GM18873 (cell line): ENCODE results near the gene CFD.
A peak's percentile ranks its signal among the peaks of the same experiment; 100 is the strongest.
"Not testable (repeated sequence)": the region's sequence is repeated elsewhere in the genome, so short reads cannot be mapped to it uniquely, and the experiment has no call there.

Experiments used
- ATAC-seq: cut with Tn5 transposase; IDR thresholded peaks from one replicate; pipeline ENCODE4 v1.9.1; 2021; ENCODE audit warnings: mild to moderate bottlenecking, moderate library complexity, moderate number of reproducible peaks; ENCODE audit not compliant: unreplicated experiment, low FRiP score

Gene CFD

DNA sequence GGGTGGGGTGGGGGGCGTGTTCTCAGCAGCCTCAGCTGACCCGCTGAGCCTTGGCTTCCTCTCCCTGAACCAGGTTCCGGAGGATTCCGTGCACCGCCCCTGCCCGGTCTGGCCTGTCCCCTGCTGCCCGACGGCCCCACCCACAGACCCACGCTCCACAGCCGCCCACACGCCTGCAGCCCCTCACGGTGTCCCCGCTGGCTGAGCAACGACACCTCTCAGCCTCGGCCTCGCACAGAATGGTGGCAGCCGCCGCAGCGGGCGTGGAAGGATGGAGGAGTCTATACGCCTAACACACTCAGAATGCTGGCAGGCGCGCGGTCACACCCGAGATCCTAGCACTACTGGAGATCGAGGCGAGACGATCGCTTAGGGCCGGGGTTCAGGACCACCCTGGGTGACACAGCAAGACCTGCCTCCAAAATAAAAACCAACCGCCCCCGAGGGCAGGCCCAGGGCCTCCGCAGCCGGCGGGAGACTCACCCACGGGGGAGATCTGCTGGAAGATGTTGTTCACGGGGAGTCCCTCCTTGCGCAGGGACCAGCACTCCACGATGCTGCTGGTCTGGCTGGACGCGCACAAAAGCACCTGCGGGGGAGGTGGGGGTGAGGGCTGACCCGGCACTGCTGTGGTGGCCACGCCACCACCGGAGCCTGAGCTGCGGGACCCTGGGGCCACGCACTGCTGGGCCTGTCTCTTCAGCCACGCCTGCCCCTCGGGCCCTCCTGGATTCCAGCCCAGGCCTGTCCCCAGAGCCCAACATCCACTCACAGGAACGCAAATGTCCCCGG, 25.2 kb downstream of the CFD start:
- ATAC-seq: no peak

DNA sequence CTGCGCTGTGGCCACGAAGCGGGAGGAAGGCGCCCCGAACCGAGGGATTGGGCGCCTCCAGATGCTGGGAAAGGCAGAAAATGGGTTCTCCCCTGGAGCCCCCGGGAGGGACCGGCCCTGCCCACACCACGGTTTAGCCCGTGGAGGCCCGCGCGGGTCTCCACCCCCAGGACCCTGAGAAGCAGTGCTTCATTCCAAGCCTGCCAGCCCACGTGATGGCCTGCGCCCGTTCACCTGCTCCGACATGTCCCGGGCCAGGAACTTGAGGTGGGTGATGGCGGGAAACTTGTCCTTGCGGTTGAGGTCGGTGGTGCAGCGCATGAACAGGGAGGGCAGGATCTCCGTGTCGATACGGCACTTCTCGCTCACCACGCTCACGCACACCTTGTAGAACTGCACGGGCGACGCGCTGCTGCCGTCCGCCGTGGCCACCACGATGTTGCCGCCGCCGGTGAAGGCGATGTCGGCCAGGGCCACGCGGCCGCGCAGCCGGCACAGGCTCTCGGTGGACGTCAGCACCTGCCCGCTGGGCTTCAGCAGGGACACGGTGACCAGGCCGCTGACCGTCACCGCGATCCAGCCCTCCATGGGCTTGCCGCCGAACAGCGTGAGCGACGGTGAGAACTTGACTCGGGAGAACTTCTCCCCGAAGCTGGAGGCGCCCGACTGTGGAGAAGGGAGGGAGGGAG, 26.2 kb downstream of the CFD start:
- no peak for ATAC-seq

DNA sequence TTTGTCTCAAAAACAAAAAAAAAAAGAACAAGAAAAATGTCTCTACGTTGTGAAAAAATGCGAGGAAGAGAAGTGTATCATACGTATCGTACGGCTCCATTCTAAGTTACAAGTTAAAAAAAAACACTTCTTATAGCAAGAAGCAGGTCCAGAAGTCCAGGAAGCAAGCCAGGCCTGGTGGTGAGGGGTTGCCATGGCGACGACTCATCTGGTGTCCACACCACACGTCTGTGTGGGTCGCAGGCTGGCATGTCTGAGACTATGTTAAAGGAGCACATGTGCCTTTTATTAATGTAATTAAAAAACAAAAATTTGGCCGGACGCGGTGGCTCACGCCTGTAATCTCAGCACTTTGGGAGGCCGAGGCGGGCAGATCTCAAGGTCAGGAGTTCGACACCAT, 27.6 kb downstream of the CFD start:
- no peak for ATAC-seq

DNA sequence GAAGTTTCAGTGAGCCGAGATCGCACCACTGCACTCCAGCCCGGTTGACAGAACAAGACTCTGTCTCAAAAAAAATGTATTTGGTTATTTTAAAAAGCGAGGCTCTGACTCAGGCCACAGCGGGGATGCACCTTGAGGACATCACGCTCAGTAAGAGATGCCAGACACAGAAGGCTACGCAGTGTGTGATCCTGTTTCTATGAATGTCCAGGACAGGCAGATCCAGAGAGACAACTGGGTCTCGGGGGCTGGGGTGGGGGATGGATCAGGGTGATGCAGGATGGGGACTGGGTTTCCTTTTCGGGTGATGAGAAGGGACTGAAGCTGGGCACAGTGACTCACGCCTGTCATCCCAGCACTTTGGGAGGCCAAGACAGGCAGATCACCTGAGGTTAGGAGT, 28.1 kb downstream of the CFD start:
- no peak for ATAC-seq

DNA sequence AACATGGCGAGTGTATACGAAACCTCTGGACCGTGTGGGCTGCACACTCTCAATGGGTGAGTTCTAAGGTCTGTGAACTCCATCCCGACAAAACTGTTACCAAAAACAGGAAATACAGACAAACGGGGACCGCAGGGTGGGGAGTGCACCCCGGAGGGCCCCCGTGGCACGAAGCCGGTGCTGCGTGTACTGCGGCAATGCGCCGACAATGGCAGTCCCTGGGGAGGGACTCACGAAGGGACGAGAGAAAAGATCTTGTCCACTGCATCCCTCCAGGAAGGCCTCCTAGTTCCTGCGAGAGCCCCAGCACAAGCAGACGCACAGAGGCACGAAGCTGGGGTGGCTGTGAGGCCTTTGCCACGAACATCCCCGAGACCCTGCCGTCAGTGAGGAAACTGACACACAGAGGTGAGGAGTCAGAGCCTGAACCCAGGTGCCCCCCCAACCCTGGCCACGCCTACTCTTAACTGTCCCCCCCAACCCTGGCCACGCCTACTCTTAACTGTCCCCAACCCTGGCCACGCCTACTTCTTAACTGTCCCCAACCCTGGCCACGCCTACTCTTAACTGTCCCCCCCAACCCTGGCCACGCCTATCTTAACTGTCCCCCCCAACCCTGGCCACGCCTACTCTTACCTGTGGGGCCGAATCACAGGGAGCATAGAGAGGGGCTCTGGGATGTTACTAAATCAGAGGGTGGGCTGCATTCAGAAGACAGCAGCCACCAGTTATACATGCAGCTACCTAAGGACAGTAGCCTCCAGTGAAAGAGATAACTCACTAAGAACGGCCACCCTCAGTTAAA, 29.3 kb downstream of the CFD start:
- ATAC-seq: no peak

DNA sequence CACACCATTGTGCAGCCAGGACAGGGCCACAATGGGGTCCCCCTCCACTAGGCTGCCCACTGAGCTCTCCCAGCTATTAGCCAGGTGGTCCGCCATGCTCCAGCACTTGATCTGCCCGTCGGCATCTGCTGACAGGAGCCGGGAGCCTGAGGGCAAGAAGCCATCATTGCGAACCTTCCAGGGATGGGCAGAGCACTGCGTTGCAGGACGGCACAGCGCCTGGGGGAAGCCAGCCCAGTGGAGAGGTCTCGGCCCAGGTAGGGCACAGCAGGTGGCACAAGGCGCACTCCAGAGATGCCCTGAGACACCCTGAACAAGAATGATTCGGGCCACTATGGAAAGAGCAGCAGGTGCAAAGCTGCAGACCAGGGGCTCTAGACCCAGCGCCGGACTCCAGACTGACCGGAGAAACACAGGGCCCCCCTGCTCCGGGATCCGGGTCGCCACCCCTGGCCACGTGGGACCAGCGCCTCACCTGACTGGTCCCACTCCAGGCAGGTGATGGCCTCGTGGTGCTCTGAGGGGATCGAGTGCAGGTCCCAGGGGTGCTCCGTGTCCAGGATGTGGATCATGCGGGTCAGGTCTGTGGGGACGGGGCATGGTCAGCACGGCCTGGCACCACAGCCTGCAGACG, 30.3 kb downstream of the CFD start:
- ATAC-seq: no peak

DNA sequence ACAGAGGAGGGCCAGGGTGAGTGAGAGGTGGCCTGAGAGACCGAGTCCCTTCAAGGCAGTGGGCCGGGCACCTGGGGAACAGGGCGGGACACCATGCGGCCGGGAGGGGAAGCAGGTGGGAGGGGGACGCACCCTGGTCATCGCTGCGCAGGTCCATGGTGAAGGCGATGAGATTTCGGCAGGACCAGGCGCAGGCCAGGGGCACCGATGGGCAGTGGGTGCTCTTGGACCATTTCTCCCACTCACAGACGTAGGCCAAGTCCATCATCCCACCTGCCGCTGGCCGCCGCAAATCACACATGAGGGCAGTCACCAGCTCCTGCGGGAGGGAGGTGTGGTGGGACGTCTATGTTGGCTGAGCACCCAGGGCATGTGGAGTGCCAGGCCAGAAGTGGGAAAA, 31.4 kb downstream of the CFD start:
- no peak for ATAC-seq

DNA sequence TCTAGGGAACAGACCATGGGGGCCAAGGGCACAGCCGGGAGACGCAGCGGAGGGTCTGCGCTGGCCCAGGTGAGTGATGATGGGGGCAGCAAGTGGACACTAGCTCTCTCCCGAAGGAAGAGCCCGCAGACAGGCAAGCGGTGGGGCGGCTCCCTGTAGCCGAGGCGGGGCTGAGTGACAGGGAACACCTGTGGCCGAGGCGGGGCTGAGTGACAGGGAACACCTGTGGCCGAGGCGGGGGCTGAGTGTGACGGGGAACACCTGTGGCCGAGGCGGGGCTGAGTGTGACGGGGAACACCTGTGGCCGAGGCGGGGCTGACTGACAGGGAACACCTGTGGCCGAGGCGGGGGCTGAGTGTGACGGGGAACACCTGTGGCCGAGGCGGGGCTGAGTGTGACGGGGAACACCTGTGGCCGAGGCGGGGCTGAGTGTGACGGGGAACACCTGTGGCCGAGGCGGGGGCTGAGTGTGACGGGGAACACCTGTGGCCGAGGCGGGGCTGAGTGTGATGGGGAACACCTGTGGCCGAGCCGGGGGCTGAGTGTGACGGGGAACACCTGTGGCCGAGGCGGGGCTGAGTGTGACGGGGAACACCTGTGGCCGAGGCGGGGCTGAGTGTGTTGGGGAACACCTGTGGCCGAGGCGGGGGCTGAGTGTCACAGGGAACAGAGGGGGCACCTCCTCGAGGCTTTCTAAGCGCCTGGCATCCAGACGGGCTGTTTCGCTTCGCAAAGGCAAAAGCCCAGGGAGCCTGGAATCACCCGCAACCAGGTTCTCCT, 32.1 kb downstream of the CFD start:
- not testable (repeated sequence) for ATAC-seq

DNA sequence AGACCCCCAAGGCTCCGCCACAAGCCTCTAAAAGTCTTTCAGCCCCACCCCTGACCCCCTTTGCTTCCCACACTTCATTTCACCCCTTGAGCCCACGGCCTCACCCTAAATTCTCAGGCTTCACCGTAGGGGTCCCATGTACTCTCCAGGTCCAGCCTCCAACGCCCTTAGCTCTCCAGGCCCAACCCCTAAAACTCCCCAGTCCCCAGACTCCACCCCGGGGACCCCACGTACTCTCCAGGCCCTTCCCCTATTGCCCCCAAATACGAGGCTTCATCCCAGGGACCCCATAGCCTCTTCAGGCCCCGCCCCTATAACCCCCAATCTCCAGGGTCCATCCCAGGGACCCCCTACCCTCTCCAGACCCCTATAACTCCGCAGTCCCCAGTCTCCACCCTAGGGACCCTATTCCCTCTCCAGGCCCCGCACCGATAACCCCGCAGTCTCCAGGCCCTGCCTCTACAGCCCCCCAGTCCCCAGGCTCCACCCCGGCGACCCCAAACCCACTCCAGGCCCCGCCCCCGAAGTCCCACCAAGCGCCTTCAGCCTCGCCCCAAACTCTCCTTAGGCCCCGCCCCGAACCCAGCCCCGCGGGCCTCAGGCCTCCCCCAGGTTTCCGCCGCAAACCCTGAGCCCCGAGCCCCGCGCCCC, 32.9 kb downstream of the CFD start:
- ATAC-seq: no peak

DNA sequence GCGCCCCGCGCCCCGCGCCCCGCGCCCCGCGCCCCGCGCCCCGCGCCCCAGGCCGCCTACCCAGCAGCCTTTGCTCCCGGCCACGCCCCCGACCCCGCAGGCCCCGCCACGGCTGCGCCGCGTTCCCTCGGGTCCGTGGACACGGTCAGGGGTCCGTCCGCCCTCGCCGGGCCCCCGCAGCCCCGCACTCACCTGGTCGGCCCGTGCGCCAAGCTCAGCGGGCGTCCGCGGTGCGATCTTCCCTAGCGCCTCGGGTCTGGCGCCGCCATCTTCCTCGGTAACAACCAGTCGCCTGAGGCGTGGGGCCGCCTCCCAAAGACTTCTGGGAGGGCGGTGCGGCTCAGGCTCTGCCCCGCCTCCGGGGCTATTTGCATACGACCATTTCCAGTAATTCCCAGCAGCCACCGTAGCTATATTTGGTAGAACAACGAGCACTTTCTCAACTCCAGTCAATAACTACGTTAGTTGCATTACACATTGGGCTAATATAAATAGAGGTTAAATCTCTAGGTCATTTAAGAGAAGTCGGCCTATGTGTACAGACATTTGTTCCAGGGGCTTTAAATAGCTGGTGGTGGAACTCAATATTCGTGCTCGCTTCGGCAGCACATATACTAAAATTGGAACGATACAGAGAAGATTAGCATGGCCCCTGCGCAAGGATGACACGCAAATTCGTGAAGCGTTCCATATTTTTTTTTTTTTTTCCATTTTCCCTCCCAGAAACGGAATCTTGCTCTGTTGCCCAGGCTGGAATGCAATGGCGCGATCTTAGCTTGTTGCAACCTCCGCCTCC, 33.6 kb downstream of the CFD start, which contains the start of the genes MED16 and RNU6-9:
TSS of gene MED16 (minus strand) at position 294 of the 796 bp plus-strand sequence. CDS start 2,056 bp downstream, outside the sequence.
TSS of gene RNU6-9 (plus strand) at position 591 of the 796 bp plus-strand sequence.
- ATAC-seq: peak; percentile 64

DNA sequence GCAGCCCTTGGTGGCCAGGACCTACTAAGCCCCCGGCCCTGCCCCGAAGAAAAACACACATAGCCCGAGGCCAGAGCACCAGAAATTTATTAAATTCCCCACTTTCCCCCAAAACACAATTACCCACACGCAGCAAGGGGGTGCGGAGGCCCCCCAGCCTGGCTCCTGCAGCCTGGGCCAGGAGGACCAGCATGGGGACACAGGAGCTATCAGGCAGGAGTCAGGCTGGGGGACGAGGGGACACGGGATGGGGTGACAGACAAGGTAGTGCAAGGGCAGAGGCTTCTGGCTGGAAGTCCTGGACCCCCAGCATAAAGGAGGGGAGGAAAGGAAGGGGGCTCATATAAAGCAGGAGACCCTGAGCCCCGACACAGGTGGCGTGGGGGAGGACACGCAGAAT, 37.0 kb downstream of the CFD start:
- no peak for ATAC-seq

DNA sequence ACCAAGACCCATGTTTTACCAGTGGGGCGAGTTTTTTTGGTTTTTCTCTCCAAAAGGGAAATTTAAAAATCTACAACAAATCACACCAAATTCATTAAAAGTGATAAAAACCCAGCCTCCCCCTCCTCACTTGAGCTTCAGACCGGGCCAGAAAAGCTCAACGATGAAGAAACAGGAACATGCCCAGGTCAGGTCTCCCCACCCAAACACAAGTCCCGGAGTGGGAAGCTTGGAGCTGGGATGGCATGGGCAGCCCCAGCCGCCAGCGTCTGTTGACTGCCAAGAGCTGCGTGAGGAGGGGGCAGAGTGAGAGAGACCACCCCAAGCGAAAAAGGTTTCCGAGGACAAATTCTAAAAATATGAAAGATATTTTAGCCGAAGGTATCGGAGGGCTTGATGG, 37.5 kb downstream of the CFD start:
- no peak for ATAC-seq

DNA sequence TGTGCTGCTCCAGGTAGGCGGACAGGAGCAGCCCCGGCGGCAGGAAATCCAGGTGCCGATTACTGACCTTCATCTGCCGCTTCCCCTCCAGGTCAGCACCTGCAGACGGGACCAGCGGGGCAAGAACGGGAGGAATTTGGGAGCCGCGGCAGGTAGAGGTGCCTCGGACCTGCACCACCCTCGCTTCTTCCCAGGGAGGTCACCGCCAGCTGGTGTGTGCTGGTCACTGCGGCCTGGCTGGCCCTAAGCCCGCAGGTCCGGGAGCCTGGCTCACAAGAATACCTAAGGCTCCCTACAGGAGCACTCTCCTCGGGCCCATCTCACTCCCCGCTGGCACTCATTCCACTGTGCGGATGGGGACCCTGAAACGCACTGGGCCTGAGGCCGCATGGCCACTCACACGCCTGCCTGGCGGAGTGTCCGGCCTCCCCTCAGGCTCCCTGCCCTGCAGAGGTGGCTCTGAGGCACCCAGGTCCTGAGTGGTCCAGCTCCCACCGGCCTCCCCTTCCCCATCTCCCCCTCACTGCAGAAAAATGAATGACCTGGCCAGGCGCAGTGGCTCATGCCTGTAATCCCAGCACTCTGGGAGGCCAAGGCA, 38.1 kb downstream of the CFD start:
- no peak for ATAC-seq

DNA sequence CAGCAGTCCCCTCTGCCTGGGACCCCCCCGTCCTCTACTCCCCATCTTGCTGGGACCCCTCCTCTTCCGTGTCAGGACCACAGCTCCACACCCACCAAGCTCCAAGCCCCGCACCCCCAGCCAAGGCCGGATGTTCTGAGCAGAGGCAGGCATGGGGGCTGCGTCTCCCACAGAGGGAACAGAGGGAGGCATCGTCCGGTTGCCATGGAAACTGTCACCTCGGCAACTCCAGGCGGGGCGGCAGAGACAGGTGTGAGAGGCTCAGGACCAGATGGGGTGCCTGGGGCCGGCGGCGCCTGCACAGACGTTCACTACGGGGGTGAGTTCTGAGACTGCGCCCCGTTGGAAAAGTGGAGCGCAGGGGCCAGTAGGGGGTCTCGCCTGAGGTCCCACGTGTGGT, 39.2 kb downstream of the CFD start:
- no peak for ATAC-seq

DNA sequence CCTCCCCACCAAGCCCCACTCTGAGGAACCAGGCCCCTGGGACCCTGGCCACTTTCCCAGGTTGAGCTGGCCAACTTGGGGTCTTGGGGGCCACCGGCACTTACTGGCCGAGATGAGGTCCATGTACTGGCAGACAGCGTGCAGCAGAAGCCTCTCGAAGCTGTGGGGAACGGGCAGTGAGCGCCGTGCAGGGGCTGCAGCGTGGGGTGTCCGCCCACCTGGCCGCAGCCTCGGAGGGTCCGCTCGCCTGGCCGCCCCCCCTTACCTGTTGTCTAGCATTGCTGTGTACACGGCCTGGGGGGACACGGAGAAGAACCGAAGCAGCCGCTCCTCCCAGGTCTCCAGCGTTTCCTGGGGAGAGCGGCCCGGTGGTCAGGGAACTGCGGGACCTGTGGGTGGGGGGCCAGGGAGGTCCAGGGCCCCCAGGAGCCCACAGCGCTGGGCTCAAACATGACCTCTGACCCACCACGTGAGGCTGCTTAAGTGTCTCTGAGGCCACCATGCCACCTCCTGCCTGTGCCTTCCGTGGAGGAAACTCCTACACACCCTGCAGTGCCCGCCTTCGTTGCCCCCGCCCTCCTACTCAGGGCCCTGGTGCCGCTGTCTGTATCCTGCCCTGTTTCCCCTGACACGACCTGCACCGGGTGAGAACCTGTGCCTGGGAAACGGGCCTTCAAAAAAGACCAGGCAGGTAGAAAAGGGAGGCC, 40.0 kb downstream of the CFD start:
- no peak for ATAC-seq

DNA sequence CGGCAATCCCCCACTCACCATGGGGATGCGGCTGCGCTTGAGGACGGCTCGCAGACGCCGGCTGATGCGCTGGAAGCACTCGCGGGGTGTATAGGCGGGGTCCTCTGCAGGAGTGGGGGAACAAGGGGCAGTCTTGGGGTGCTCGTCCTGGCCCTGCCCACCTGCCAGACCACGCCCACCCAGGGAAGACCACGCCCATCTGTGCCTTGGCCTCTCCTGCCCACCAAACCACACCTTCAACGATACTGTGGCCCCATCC, 40.5 kb downstream of the CFD start:
- no peak for ATAC-seq

DNA sequence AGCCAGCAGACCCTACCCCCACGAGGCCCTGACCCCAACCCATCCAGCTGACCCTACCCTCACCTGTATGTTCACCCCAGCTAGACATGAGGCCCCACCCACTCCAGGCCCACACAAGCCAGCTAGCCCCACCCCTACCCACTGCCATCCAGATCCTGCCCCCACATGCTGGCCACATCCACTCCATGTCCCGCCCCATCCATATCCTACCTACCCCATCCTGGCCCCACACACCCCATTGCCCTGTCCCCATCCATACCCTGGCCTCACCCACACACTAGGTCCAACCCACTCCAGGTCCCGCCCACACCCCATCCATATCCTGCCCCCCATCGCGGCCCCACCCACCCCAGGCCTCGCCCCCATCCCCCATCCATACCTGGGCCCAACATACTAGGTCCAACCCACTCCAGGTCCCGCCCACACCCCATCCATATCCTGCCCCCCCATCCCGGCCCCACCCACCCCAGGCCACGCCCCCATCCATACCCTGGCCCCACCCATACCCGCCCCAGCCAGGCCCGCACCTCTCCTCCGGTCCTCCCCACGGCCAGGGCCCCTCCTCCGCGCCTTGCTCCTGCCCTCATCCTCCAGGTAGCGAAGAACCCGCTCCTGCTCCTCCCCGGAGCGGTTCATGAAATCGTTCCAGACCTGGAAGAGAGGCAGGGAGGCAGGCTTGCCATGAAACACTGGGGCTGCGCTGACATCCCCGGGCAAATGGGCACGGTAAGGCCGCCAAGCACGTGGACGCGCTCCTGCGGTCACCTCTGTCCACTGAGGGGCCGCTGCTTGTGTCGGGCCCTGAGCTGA, 41.0 kb downstream of the CFD start:
- ATAC-seq: no peak
